Measurements from ENCODE around the gene APH1A.
"Not testable (repeated sequence)": the region's sequence is repeated elsewhere in the genome, so short reads cannot be mapped to it uniquely, and the experiment has no call there.

APH1A gene

GRCh38 chr1:150267896-150268295 lies 920 bp downstream of the APH1A start:
- DNase-seq, result no peak

- DNase-seq, result no peak
Measured at GRCh38 chr1:150263549-150263948, 5.3 kb downstream of the APH1A start.

GRCh38 chr1:150262388-150263320 lies 6.2 kb downstream of the APH1A start:
- DNase-seq, result no peak

GRCh38 chr1:150261367-150261766 lies 7.4 kb downstream of the APH1A start:
- no peak for DNase-seq

GRCh38 chr1:150259758-150260669 lies 8.8 kb downstream of the APH1A start:
- DNase-seq, result no peak

GRCh38 chr1:150259217-150259616 lies 9.6 kb downstream of the APH1A start:
- no peak for DNase-seq

GRCh38 chr1:150257624-150258585 lies 10.9 kb downstream of the APH1A start, which contains the start of gene CA14:
Gene CA14 (plus strand): TSS chr1:150257774. CDS start chr1:150258129, 355 bp downstream.
- DNase-seq, result no peak

- no peak for DNase-seq
Measured at GRCh38 chr1:150256554-150257341, 12.1 kb downstream of the APH1A start.

GRCh38 chr1:150256198-150256553 lies 12.6 kb downstream of the APH1A start:
- DNase-seq, result no peak

- DNase-seq, result no peak
Measured at GRCh38 chr1:150249936-150250335, 18.9 kb downstream of the APH1A start.

GRCh38 chr1:150243003-150243402 lies 25.8 kb downstream of the APH1A start:
- no peak for DNase-seq

GRCh38 chr1:150237746-150238145 lies 31.1 kb downstream of the APH1A start:
- DNase-seq, result no peak

- not testable (repeated sequence) for DNase-seq
Measured at GRCh38 chr1:150237176-150237575, 31.6 kb downstream of the APH1A start.

- DNase-seq, result no peak
Measured at GRCh38 chr1:150236614-150237100, 32.2 kb downstream of the APH1A start.

- DNase-seq, result peak; percentile 64
Measured at GRCh38 chr1:150235852-150236613, 32.8 kb downstream of the APH1A start, which contains the start of gene ANP32E. Gene ANP32E (minus strand): TSS chr1:150236112. CDS start chr1:150235786, 326 bp downstream.

GRCh38 chr1:150235294-150235851 lies 33.4 kb downstream of the APH1A start:
- no peak for DNase-seq

GRCh38 chr1:150234566-150235293 lies 34.1 kb downstream of the APH1A start:
- DNase-seq, result peak; percentile 81

- DNase-seq, result no peak
Measured at GRCh38 chr1:150234309-150234565, 34.6 kb downstream of the APH1A start.
